ENCODE results near the gene RPN2. TPM values are rescaled to one million over a fixed set of nuclear protein-coding genes. Genes with fewer than 3 reads are reported as not detected.

Gene RPN2
- total and polyA plus RNA-seq, 9 of the 15 experiments (the other 6 are each of a cell fraction or from before 2014, with no cell fraction given), result 168 to 548 (median 325) TPM

DNA sequence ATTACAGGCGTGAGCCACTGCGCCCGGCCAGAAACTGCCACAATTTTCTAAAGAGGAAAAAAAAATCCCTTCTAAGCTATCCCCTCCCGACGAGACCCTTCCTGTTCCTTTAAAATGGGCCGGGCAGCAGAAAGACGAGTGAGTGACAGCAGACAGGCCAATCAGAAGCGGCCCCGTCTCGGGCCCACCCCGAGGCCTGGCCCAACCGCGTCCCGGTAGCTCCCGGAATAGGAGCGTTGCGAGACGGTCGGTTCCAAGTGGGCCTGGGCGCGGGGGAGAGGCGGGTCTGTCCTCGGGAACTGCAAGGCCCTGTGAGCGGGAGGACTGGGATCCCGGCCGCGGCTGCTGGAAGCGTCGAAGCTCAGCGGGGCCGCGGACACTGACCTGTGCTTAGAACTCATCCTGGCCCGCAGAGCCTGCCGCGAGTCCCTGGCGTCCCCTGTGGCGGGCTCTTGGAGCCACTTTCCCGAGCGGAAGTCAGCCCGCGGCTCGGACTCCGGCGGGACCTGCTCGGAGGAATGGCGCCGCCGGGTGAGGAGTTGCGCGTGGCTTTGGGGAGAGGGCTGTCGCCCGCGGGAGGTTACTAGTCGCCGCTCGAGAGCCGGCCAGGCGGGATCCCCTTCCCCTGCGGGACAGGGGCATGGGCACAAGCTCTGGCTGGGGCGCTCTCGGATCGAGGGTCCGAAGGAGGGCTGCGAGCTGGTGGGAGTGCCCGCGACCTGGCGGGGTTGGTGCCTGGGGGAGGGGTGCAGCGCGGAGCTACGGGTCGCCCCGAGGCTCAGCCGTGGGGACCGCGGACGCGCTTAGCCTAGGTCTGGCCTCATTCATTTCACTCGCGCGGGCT lies at the start of gene RPN2, which contains the start of gene MROH8 (continued):
- TF ChIP-seq, protein P1, sequence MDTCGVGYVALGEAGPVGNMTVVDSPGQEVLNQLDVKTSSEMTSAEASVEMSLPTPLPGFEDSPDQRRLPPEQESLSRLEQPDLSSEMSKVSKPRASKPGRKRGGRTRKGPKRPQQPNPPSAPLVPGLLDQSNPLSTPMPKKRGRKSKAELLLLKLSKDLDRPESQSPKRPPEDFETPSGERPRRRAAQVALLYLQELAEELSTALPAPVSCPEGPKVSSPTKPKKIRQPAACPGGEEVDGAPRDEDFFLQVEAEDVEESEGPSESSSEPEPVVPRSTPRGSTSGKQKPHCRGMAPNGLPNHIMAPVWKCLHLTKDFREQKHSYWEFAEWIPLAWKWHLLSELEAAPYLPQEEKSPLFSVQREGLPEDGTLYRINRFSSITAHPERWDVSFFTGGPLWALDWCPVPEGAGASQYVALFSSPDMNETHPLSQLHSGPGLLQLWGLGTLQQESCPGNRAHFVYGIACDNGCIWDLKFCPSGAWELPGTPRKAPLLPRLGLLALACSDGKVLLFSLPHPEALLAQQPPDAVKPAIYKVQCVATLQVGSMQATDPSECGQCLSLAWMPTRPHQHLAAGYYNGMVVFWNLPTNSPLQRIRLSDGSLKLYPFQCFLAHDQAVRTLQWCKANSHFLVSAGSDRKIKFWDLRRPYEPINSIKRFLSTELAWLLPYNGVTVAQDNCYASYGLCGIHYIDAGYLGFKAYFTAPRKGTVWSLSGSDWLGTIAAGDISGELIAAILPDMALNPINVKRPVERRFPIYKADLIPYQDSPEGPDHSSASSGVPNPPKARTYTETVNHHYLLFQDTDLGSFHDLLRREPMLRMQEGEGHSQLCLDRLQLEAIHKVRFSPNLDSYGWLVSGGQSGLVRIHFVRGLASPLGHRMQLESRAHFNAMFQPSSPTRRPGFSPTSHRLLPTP (IDR thresholded peaks at IDR 0.05; ENCODE audit: borderline replicate concordance, extremely low read depth, insufficient read length), result no peak
- no peak for TF ChIP-seq ARID2 (IDR thresholded peaks at IDR 0.05)
- peak; percentile 39 to 72; a peak in 1 of 4 replicates for TF ChIP-seq SIN3A (IDR thresholded peaks at IDR 0.05; ENCODE audit: borderline replicate concordance in 2 of 2, control insufficient read depth in 1 of 2, low read depth in 2 of 2, low read length in 2 of 2)
- TF ChIP-seq FUS (optimal IDR thresholded peaks at IDR 0.05; ENCODE audit: low read depth, low read length), result peak; percentile 50
- TF ChIP-seq, protein P2, sequence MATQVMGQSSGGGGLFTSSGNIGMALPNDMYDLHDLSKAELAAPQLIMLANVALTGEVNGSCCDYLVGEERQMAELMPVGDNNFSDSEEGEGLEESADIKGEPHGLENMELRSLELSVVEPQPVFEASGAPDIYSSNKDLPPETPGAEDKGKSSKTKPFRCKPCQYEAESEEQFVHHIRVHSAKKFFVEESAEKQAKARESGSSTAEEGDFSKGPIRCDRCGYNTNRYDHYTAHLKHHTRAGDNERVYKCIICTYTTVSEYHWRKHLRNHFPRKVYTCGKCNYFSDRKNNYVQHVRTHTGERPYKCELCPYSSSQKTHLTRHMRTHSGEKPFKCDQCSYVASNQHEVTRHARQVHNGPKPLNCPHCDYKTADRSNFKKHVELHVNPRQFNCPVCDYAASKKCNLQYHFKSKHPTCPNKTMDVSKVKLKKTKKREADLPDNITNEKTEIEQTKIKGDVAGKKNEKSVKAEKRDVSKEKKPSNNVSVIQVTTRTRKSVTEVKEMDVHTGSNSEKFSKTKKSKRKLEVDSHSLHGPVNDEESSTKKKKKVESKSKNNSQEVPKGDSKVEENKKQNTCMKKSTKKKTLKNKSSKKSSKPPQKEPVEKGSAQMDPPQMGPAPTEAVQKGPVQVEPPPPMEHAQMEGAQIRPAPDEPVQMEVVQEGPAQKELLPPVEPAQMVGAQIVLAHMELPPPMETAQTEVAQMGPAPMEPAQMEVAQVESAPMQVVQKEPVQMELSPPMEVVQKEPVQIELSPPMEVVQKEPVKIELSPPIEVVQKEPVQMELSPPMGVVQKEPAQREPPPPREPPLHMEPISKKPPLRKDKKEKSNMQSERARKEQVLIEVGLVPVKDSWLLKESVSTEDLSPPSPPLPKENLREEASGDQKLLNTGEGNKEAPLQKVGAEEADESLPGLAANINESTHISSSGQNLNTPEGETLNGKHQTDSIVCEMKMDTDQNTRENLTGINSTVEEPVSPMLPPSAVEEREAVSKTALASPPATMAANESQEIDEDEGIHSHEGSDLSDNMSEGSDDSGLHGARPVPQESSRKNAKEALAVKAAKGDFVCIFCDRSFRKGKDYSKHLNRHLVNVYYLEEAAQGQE (IDR thresholded peaks at IDR 0.05; ENCODE audit: borderline replicate concordance), result no peak
- TF ChIP-seq, protein P2 (CRISPR knock-in tag; IDR thresholded peaks at IDR 0.05; ENCODE audit: low read depth), result no peak
- no peak for TF ChIP-seq BACH1 (tag; IDR thresholded peaks at IDR 0.05)
- peak; percentile 69; the same call in 1 of the 2 replicates for TF ChIP-seq POLR2AphosphoS5 (IDR thresholded peaks at IDR 0.05; ENCODE audit: control insufficient read depth, insufficient read depth, low read depth, low read length)
- no peak for TF ChIP-seq KAT7 (CRISPR knock-in tag; IDR thresholded peaks at IDR 0.05; ENCODE audit: borderline replicate concordance)
- TF ChIP-seq U2AF1 (optimal IDR thresholded peaks at IDR 0.05; ENCODE audit: low read depth, low read length), result peak; percentile 89
- TF ChIP-seq ESRRA (IDR thresholded peaks at IDR 0.05; ENCODE audit: borderline replicate concordance, low read depth), result no peak
- no peak for TF ChIP-seq MXI1 (IDR thresholded peaks at IDR 0.05; ENCODE audit: low read depth, low read length)
- TF ChIP-seq, protein P3, sequence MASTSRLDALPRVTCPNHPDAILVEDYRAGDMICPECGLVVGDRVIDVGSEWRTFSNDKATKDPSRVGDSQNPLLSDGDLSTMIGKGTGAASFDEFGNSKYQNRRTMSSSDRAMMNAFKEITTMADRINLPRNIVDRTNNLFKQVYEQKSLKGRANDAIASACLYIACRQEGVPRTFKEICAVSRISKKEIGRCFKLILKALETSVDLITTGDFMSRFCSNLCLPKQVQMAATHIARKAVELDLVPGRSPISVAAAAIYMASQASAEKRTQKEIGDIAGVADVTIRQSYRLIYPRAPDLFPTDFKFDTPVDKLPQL (IDR thresholded peaks at IDR 0.05; ENCODE audit: extremely low read depth, insufficient read length), result no peak
- no peak for TF ChIP-seq MYNN (IDR thresholded peaks at IDR 0.05)
- no peak for TF ChIP-seq MYNN (CRISPR knock-in tag; IDR thresholded peaks at IDR 0.05)
